Stimulated activated CD4-positive, alpha-beta T cell treated with anti-CD3 and anti-CD28 coated beads, Interleukin-4, amount 100 ng/mL, for 1 hour (primary cell): ENCODE data around the gene CRELD1.
"Not testable (repeated sequence)": the region's sequence is repeated elsewhere in the genome, so short reads cannot be mapped to it uniquely, and the experiment has no call there.

Experiments used
- DNase-seq: peaks from one replicate; pipeline ENCODE4 v3.0.0-alpha.2; 2020

Gene CRELD1

GRCh38 chr3:9937486-9938238 is 4.0 kb downstream of the CRELD1 start:
- no peak for DNase-seq

- DNase-seq = no peak
These were observed 5.3 kb downstream of the CRELD1 start for GRCh38 chr3:9938966-9939365.

- DNase-seq = not testable (repeated sequence)
These were observed 6.3 kb downstream of the CRELD1 start for GRCh38 chr3:9939906-9940305.

GRCh38 chr3:9940746-9941145 is 7.1 kb downstream of the CRELD1 start:
- no peak for DNase-seq

- DNase-seq = no peak
These were observed 8.5 kb downstream of the CRELD1 start for GRCh38 chr3:9942164-9942563.

- DNase-seq = no peak
These were observed 9.5 kb downstream of the CRELD1 start for GRCh38 chr3:9942934-9943690.

- DNase-seq = no peak
These were observed 10.6 kb downstream of the CRELD1 start for GRCh38 chr3:9944271-9944670.

- no peak for DNase-seq
These were observed 11.7 kb downstream of the CRELD1 start for GRCh38 chr3:9945358-9945757.

GRCh38 chr3:9946112-9947024 is 12.7 kb downstream of the CRELD1 start:
- DNase-seq = peak; percentile 78

GRCh38 chr3:9947025-9947995 is 13.7 kb downstream of the CRELD1 start:
- DNase-seq = no peak

- no peak for DNase-seq
These were observed 15.0 kb downstream of the CRELD1 start for GRCh38 chr3:9948586-9948985.

- no peak for DNase-seq
These were observed 15.5 kb downstream of the CRELD1 start for GRCh38 chr3:9949115-9949514.

GRCh38 chr3:9949626-9950025 is 16.0 kb downstream of the CRELD1 start:
- no peak for DNase-seq

GRCh38 chr3:9951126-9951525 is 17.5 kb downstream of the CRELD1 start:
- DNase-seq = no peak

- DNase-seq = no peak
These were observed 17.9 kb downstream of the CRELD1 start for GRCh38 chr3:9951598-9951961.

- DNase-seq = peak; percentile 71
These were observed 18.6 kb downstream of the CRELD1 start, which contains the start of gene PRRT3 for GRCh38 chr3:9951962-9952805. TSS of gene PRRT3 (minus strand) at chr3:9952408. CDS start at chr3:9950115, 2,293 bp downstream.

- DNase-seq = no peak
These were observed 21.5 kb downstream of the CRELD1 start for GRCh38 chr3:9955067-9955502.

- no peak for DNase-seq
These were observed 22.1 kb downstream of the CRELD1 start for GRCh38 chr3:9955611-9956352.

- no peak for DNase-seq
These were observed 23.6 kb downstream of the CRELD1 start for GRCh38 chr3:9957214-9957613.

- DNase-seq = no peak
These were observed 31.7 kb downstream of the CRELD1 start for GRCh38 chr3:9965200-9965875.
